K562 treated with DMSO at 1 percent for 24 hours (cell line): ENCODE data around the gene UFSP2. TPM values are rescaled to one million over a fixed set of nuclear protein-coding genes. Genes with fewer than 3 reads are reported as not detected.

Experiments
- total RNA-seq: library from RNA; unstranded; fragments of 300-600 nt; gene quantifications from 2 replicates; pipeline ENCODE4 v1.2.3, GENCODE V29; 2022; ENCODE audit warnings: low read depth; ENCODE audit not compliant: insufficient read depth

The UFSP2 gene, protein sequence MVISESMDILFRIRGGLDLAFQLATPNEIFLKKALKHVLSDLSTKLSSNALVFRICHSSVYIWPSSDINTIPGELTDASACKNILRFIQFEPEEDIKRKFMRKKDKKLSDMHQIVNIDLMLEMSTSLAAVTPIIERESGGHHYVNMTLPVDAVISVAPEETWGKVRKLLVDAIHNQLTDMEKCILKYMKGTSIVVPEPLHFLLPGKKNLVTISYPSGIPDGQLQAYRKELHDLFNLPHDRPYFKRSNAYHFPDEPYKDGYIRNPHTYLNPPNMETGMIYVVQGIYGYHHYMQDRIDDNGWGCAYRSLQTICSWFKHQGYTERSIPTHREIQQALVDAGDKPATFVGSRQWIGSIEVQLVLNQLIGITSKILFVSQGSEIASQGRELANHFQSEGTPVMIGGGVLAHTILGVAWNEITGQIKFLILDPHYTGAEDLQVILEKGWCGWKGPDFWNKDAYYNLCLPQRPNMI
- 6.9 and 10.2 TPM in 2 replicates for total RNA-seq

DNA sequence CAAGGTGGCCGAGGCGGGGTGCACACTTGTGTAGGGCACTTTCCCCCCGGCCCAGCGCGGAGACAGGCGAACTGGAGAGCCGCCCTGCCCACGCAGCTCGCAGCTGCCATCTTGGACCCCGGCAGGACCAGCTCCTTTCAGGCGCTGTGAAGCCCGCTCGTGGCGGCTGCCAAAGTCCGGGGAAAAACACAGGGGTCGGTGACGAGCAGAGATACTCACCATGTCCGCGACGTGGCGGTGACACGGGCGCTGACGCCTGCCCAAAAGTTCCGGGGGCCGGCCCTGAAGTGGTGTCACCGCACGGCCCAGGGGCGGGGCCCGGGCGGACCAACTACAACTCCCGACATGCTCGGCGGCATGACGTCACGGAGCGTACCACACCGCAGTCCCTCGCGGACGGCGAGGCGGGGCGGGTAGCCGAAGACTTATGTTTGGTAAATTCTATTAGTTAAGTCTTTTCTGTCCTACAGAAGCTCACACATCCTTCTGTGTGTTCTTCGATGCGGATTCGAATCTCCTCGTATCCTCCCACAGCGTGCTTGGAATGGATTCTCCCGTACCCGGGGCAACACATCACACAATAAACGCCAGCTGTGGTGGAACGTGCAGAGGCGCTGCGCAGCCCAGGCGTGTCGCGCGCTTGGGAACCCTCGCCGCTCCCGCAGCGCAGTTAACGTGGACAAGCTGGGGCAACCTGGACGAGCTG is at the start of gene UFSP2:
Gene UFSP2, minus strand, starts transcription at position 318 of the 706 bp plus-strand sequence. Its CDS starts 96 bp downstream, at position 222.

DNA sequence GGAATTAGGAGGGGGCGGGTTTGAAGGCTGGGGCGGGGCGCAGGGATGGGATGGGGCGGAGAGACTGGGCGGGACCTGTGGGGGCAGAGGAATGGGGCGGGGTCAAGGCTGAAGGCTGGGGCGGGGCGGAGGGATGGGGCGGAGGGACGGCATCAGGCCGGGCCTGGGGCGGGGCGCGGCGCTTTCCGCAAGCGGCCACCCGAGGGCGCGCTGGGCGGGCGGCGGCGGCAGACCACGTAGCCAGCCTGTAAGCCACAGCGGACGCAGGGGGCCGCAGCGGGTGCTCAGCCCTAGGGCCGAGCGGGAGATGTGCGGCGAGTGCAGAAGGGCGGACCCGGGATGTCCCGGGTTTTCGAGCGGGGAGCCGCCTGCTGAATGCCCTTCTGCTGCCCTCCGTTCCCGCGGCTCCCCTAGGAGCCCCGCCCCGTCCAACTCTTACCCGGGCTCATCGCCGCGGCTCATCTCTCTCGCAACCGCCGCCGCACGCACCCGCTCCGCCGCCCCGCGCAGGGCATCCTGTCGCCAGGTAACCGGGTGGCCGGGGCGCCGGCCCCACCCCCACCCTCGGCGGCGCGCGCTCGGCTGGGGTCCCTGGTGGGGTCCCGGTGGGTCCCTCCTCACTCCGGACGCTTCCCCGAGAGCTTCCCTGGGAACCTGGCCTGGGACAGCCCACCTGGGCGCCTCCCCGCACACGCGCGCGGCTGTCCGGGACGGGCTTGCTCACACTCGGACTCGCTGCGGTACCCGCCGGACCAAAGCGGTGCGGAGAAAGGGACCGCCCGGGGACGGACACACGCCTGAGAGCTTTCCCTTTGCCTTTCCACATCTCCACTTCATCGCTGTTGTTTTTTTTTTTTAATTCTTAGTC is 45.7 kb upstream of the UFSP2 start, which contains the start of gene CCDC110:
Gene CCDC110, minus strand, starts transcription at position 499 of the 868 bp plus-strand sequence. Its CDS starts 50 bp downstream, at position 449.

DNA sequence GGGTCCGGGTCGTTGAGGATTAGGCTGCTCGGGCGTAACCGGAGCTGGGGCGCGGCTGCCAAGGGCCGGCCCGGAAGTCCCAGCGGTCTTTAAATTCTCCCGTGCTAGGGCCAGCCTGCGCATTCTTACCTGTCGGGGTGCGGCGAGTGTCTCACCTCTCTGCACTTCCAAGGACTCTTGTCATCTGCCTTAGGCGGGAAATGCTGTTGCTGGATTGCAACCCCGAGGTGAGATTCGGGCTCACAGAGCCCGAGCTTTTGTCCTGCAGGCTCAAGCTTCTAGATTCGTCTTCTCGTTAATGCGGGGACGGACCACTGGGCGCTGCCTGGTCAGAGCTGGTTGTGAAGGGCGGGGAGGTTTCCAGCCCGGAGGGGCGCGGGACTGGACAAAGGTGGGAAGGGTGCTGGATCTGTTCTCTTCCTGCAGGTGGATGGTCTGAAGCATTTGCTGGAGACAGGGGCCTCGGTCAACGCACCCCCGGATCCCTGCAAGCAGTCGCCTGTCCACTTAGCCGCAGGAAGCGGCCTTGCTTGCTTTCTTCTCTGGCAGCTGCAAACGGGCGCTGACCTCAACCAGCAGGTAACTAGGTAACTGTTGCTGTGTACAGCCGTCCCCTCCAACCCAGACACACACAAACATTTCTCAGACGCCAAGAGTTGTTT is 28.9 kb downstream of the UFSP2 start, which contains the start of gene ANKRD37:
Gene ANKRD37, plus strand, starts transcription at position 118 of the 662 bp plus-strand sequence. Its CDS starts 83 bp downstream, at position 201.

DNA sequence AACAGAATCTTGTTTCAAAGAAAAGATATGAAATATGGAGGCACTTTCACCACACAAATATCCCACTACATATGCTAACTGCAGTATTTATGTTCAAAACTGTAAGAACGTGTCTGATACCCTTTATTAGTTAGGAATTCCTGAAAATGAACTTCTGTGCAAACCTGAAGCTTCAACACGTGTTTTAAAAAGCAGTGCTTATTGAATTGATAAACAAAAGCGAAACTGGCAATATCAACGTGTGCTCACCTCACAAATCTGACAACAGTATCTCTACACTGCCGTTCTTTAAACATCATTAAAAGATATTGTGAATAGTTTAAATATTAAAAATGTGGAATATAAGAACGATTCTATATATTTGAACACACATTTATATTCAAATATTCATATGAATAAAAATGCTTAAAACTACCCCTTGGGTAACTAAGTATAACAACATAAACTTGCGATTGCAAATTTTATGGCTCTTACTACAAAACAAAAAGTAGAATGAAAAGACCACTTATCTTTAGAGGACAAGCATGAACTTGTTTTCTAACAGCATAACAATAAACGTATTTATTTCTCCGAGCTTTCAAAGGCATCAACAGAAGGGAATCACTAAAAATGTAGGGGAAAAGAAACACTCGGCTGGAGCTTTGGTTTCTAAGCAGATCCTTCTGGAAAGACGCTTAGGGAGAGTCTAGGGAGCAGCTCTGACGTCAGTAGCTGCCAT is 30.4 kb downstream of the UFSP2 start, which contains the start of gene LRP2BP:
Gene LRP2BP, minus strand, starts transcription at position 687 of the 718 bp plus-strand sequence. CDS start 17,738 bp downstream, outside the sequence.

Other genes with a start within 250 kb of the UFSP2 start
- gene CFAP97, start 222.0 kb downstream of the UFSP2 start, total RNA-seq, result 9.8 and 11.6 TPM in 2 replicates
- gene SNX25, start 216.4 kb downstream of the UFSP2 start, total RNA-seq, result 7.7 and 8.7 TPM in 2 replicates
- 0.23 TPM in 1 of 2 replicates, not detected in the other for gene LRP2BP, start 30.0 kb downstream of the UFSP2 start, total RNA-seq
- 10.5 TPM in 2 replicates for gene ANKRD37, start 29.1 kb downstream of the UFSP2 start, total RNA-seq
- gene CCDC110, start 45.8 kb upstream of the UFSP2 start, total RNA-seq, result not detected in 2 replicates
- gene PDLIM3, start 109.5 kb upstream of the UFSP2 start, total RNA-seq, result not detected in 2 replicates